Activated naive CD8-positive, alpha-beta T cell treated with anti-CD3 and anti-CD28 coated beads, Interleukin-2, amount 10 ng/mL, durations not matched to agents 7 days and 5 days (primary cell): Measurements from ENCODE around the gene LSM3. TPM values are rescaled to one million over a fixed set of nuclear protein-coding genes. Genes with fewer than 3 reads are reported as not detected.

ENCODE experiments used
- ATAC-seq: fragments of 150-1000 bp; cut with Tn5 transposase; one replicate; pipeline ENCODE4 v1.10.0; 2021; ENCODE audit warnings: low read depth, moderate library complexity
- POLR2A ChIA-PET: fragments of 350-600 bp; sonication (Branson Sonifier 250); formaldehyde crosslinking; loops from one replicate; lab custom pipeline; 2021; ENCODE audit warnings: antibody characterized with exemption; lab: Charles Lee
- DNase-seq: peaks from one replicate; pipeline ENCODE4 v3.0.0; 2021
- H3K27ac Mint-ChIP-seq: one replicate; pipeline ENCODE4 v1.8.0; 2022; ENCODE audit warnings: mild to moderate bottlenecking, mixed read lengths
- H3K27me3 Mint-ChIP-seq: one replicate; pipeline ENCODE4 v1.8.0; 2022; ENCODE audit warnings: mild to moderate bottlenecking, moderate library complexity, mixed read lengths
- H3K36me3 Mint-ChIP-seq: one replicate; pipeline ENCODE4 v1.8.0; 2021; ENCODE audit warnings: mild to moderate bottlenecking, mixed read lengths
- H3K4me1 Mint-ChIP-seq: one replicate; pipeline ENCODE4 v1.8.0; 2021; ENCODE audit warnings: mixed read lengths
- H3K4me3 Mint-ChIP-seq: one replicate; pipeline ENCODE4 v1.8.0; 2022; ENCODE audit warnings: mild to moderate bottlenecking, moderate library complexity, mixed read lengths
- H3K9me3 Mint-ChIP-seq: one replicate; pipeline ENCODE4 v1.8.0; 2021; ENCODE audit warnings: mixed read lengths
- total RNA-seq, 2 experiments: library from RNA; stranded (reverse); gene quantifications; one replicate each; pipeline ENCODE4 v1.2.3, GENCODE V29; 2021

Gene LSM3
- total RNA-seq, 2 experiments from 2014 or later: 14.3 to 14.4 TPM

DNA sequence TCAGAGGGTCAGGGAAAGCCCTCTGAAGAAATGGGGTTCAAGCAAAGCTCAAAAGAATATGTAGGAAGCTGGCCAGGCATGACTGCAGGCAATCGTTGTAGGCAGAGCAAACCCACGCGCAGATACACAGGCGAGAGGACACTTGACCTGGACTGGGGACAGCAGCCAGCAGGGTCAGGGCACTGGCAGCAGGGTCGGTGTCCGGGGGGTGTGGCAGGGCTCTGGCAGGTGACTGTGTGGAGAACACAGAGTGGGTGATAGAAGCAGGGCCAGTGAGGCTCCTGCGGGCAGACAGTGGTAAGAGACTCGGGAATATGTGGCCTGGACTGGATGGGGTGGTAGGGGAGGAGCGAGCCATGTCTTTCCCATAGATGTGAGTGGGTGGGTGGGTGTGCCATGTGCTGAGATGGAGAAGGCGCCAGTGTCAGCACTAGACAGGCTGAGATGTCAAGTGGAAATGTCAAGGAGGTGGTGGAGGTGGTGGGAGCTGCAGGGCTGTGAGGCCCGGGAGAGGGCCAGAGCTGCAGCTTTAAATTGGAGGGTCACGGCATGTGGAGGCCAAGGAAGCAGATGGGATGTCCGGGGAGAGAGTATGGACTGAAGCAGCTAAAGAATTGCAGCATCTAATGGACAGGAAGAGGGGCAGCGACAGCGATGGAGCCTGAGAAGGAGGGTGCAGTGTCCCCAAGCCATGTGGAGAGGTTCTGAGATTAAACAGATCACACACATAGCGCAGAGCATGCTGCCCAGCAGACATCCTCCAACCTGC is 40.3 kb upstream of the LSM3 start:
- Mint-ChIP-seq H3K9me3 (no peaks in the 10 kb centered on the region), H3K27me3 (no peaks in the 10 kb centered on the region), H3K4me3 (no peak overlapping the region), H3K4me1 (peaks cover 4% of the 10 kb centered on the region), H3K36me3 (peaks cover 10% of the 10 kb centered on the region), H3K27ac (no peak overlapping the region)
- POLR2A ChIA-PET: no interaction called here
- no peak for DNase-seq
- ATAC-seq: no peak

DNA sequence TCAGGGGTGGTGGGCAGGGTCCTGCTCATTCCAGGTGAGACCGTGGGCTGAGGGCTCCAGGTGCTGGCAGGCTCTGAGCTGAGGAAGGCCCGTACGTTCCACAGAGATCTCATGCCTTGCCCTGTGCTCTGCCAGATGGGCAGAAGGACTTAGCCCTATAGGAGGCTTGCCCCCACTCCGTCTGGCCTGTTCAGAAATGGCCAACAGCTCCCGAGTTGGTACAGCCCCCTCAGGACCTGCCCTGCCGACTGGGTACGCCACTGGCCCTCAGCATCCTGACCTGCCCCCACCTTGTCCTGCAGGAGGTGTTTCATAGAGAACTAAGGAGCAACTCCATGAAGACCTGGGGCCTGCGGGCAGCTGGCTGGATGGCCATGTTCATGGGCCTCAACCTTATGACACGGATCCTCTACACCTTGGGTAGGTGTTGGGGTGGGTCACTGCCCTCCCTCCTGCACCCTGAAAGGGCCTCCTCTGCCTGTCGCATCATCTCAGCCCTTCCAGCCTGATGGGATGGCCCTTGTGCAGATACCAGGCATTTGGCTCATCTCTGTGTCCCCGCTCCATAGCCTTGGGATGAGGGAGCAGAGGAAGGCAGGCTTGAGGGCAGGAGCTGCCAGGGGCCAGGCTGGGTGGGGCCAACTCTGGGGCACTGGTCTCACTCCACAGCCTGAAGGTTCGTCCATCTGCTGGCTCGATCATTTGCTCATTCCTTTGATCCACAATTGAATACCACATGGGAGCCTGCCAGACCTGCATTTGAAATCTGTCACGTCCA is 39.5 kb upstream of the LSM3 start:
- Mint-ChIP-seq H3K36me3 (peaks cover 10% of the 10 kb centered on the region), H3K4me3 (no peak overlapping the region), H3K27ac (no peak overlapping the region), H3K27me3 (no peaks in the 10 kb centered on the region), H3K9me3 (no peaks in the 10 kb centered on the region), H3K4me1 (peaks cover 6% of the 10 kb centered on the region)
- ATAC-seq (no peak), DNase-seq (no peak)
- POLR2A ChIA-PET: no interaction called here

DNA sequence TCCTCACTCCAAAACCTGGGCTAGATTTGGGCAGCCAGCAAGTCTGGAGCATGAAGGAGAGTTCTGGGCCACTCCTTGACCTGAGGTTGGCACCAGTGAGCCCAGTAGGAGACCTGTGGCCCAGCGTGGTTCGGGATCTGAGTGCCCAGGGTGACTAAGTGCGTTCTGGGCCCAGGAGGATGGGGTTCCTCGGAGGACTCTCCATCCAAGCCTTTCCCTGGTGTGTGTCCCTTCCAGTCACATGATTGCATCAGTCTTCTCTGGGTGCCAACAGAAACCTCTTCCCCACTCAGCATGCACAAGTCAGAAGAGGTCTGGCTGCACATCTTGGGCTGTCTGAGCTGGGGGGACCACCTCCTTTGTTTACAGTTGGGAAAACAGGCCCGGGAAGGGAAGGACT is 38.8 kb upstream of the LSM3 start:
- ATAC-seq: no peak
- Mint-ChIP-seq H3K4me1 (peaks cover 11% of the 10 kb centered on the region), H3K9me3 (no peaks in the 10 kb centered on the region), H3K27me3 (no peaks in the 10 kb centered on the region), H3K4me3 (no peak overlapping the region), H3K27ac (no peak overlapping the region), H3K36me3 (peaks cover 10% of the 10 kb centered on the region)
- no peak for DNase-seq
- POLR2A ChIA-PET: no interaction called here

DNA sequence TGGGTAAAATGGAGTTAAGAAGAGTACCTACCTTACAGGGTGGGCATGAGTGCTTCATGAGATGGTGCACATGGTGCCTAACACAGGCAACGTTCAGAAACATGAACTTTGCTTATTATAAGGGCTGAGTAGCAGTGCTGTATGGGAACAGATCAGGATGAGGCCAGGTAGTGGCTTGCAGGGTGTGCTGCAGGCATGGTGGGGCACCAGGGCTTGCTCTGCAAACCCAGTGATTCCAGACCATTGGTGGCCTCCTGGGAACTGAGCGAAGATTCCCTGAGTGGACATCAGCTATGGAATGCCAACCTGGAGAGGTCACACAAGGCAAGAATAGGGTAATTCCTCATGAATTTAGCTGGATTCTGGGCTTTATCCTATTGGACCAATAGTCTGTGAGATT is 37.9 kb upstream of the LSM3 start:
- Mint-ChIP-seq H3K27me3 (no peaks in the 10 kb centered on the region), H3K4me3 (no peak overlapping the region), H3K9me3 (no peaks in the 10 kb centered on the region), H3K27ac (no peak overlapping the region), H3K36me3 (peaks cover 12% of the 10 kb centered on the region), H3K4me1 (peaks cover 16% of the 10 kb centered on the region)
- POLR2A ChIA-PET: no interaction called here
- ATAC-seq (no peak), DNase-seq (no peak)

DNA sequence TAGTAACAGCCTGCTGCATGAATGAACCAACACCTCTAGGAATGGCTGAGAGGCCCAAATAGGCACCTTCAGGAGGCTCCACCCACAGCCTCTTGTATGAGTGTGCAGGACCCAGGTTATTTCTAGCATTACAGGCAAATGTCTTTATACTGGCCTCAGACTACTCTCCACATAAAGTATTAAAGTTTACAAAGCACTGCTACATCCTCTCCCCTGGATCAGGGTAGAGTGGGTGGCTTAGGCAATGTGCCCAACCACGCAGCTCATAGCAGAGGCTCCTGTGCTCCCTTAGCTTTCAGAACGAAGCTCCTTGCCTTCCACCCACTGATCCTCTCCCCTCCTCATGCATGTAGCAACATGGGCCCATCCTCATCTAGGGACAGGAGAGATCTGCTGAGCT is 37.5 kb upstream of the LSM3 start:
- POLR2A ChIA-PET: interaction anchor here (5.6 kb wide), 1 partner anchor 37 kb away, joined by 31 read pairs; the partner anchor contains the start of genes LSM3 and XPC
- Mint-ChIP-seq H3K36me3 (peaks cover 9% of the 10 kb centered on the region), H3K27me3 (no peaks in the 10 kb centered on the region), H3K27ac (no peak overlapping the region), H3K9me3 (no peaks in the 10 kb centered on the region), H3K4me3 (no peak overlapping the region), H3K4me1 (peaks cover 17% of the 10 kb centered on the region)
- DNase-seq: no peak
- no peak for ATAC-seq

DNA sequence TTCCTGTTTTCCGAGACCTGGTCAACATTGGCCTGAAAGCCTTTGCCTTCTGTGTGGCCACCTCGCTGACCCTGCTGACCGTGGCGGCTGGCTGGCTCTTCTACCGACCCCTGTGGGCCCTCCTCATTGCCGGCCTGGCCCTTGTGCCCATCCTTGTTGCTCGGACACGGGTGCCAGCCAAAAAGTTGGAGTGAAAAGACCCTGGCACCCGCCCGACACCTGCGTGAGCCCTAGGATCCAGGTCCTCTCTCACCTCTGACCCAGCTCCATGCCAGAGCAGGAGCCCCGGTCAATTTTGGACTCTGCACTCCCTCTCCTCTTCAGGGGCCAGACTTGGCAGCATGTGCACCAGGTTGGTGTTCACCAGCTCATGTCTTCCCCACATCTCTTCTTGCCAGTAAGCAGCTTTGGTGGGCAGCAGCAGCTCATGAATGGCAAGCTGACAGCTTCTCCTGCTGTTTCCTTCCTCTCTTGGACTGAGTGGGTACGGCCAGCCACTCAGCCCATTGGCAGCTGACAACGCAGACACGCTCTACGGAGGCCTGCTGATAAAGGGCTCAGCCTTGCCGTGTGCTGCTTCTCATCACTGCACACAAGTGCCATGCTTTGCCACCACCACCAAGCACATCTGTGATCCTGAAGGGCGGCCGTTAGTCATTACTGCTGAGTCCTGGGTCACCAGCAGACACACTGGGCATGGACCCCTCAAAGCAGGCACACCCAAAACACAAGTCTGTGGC is 36.8 kb upstream of the LSM3 start:
- Mint-ChIP-seq H3K36me3 (peaks cover 9% of the 10 kb centered on the region), H3K4me3 (no peak overlapping the region), H3K9me3 (no peaks in the 10 kb centered on the region), H3K27ac (peak overlapping the region; percentile 45), H3K4me1 (peaks cover 17% of the 10 kb centered on the region), H3K27me3 (no peaks in the 10 kb centered on the region)
- ATAC-seq (no peak), DNase-seq (no peak)
- POLR2A ChIA-PET: interaction anchor here (3.9 to 5.6 kb wide), 2 partner anchors 17 to 37 kb away, joined by 24 to 31 read pairs; partner anchors contain the start of genes CHCHD4, LSM3, TMEM43 and XPC

DNA sequence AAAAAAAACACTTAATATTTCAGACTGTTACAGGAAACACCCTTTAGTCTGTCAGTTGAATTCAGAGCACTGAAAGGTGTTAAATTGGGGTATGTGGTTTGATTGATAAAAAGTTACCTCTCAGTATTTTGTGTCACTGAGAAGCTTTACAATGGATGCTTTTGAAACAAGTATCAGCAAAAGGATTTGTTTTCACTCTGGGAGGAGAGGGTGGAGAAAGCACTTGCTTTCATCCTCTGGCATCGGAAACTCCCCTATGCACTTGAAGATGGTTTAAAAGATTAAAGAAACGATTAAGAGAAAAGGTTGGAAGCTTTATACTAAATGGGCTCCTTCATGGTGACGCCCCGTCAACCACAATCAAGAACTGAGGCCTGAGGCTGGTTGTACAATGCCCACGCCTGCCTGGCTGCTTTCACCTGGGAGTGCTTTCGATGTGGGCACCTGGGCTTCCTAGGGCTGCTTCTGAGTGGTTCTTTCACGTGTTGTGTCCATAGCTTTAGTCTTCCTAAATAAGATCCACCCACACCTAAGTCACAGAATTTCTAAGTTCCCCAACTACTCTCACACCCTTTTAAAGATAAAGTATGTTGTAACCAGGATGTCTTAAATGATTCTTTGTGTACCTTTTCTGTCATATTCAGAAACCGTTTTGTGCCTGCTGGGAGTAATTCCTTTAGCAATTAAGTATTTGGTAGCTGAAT is 35.9 kb upstream of the LSM3 start:
- peak overlapping the region; percentile 72 for H3K27ac Mint-ChIP-seq
- peaks cover 9% of the 10 kb centered on the region for H3K36me3 Mint-ChIP-seq
- POLR2A ChIA-PET: interaction anchor here (3.9 to 5.6 kb wide), 2 partner anchors 18 to 36 kb away, joined by 24 to 31 read pairs; partner anchors contain the start of genes CHCHD4, LSM3, TMEM43 and XPC
- peaks cover 17% of the 10 kb centered on the region for H3K4me1 Mint-ChIP-seq
- no peaks in the 10 kb centered on the region for H3K27me3 Mint-ChIP-seq
- peak overlapping the region; percentile 27 for H3K4me3 Mint-ChIP-seq
- H3K9me3 Mint-ChIP-seq: no peaks in the 10 kb centered on the region
- DNase-seq (no peak), ATAC-seq (no peak)

DNA sequence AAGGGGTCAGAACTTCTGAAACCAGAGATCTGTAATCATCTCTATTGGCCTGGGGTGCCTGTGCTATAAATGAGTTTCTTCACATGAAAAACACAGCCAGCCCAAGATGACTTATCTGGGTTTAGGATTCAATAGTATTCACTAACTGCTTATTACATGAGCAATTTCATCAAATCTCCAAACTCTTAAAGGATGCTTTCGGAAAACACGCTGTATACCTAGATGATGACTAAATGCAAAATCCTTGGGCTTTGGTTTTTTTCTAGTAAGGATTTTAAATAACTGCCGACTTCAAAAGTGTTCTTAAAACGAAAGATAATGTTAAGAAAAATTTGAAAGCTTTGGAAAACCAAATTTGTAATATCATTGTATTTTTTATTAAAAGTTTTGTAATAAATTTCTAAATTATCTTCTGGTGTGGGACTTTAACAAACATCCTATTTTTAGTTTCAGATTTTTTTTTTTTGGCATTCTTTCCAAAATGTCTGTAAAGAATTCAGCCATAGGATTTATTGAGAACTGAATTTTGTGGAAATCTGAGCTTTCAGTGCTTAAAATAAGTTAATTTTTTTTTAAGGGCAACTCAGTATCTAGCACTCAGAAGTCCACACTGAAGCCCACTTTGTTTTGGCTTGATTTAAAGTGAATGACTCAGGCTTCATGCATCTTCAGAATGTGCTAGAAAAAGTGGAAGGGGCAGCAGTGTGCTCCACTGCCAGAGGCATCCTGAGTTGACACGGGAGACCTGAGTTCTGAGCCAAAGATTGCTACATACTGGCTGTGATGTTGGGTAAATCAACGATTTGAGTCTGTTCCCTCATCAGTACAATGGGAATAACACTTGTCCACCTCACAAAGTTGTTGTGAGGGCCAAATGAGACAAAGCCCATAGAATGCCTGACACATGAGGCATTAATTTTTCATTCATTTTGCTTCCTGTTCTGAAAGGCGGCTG is 35.1 kb upstream of the LSM3 start:
- no peaks in the 10 kb centered on the region for H3K9me3 Mint-ChIP-seq
- POLR2A ChIA-PET: interaction anchor here (1.6 to 5.6 kb wide), 3 partner anchors 15 to 35 kb away, joined by 3 to 31 read pairs (median 24); partner anchors contain the start of genes CHCHD4, LSM3, TMEM43 and XPC
- peaks cover 17% of the 10 kb centered on the region for H3K4me1 Mint-ChIP-seq
- H3K27ac Mint-ChIP-seq: peak overlapping the region; percentile 73
- no peaks in the 10 kb centered on the region for H3K27me3 Mint-ChIP-seq
- DNase-seq (no peak), ATAC-seq (no peak)
- H3K36me3 Mint-ChIP-seq: peaks cover 9% of the 10 kb centered on the region
- H3K4me3 Mint-ChIP-seq: no peak overlapping the region

DNA sequence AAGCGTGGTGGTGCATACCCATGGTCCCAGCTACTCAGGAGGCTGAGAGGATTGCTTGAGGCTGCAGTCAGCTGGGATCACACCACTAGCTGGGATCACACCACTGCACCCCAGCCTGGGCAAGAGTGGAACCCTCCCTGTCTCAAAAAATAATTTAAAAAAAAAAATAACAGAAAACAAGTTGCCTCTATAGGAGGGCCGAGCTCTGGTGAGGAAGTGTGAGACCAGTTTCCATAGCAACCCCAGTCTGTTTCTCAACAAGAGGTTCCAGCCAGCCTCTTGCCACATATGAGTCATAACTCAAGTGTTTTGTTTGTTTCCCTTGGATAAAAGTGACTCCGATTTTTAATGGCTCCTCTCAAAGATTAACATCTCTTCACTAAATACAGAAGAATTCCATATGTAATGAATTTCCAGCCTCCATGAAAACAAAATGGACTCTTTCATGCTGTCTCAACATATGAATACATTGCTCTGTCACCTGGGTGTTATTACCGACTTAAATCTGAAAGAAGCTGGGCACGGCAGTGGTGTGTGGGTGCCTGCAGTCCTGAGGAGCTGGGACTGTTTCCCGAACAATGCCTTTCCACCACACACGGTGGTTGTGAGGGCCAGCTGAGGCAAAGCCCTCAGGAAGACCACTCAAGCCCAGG is 34.1 kb upstream of the LSM3 start:
- DNase-seq (peak; percentile 46), ATAC-seq (peak; percentile 89)
- peaks cover 9% of the 10 kb centered on the region for H3K36me3 Mint-ChIP-seq
- POLR2A ChIA-PET: interaction anchor here (0.7 to 5.6 kb wide), 5 partner anchors 14 to 287 kb away, joined by 3 to 31 read pairs (median 10); partner anchors contain the start of genes CHCHD4, LSM3, TMEM43 and XPC
- H3K9me3 Mint-ChIP-seq: no peaks in the 10 kb centered on the region
- peak overlapping the region; percentile 77 for H3K27ac Mint-ChIP-seq
- H3K4me1 Mint-ChIP-seq: peaks cover 17% of the 10 kb centered on the region
- H3K27me3 Mint-ChIP-seq: no peaks in the 10 kb centered on the region
- peak overlapping the region; percentile 61 for H3K4me3 Mint-ChIP-seq

DNA sequence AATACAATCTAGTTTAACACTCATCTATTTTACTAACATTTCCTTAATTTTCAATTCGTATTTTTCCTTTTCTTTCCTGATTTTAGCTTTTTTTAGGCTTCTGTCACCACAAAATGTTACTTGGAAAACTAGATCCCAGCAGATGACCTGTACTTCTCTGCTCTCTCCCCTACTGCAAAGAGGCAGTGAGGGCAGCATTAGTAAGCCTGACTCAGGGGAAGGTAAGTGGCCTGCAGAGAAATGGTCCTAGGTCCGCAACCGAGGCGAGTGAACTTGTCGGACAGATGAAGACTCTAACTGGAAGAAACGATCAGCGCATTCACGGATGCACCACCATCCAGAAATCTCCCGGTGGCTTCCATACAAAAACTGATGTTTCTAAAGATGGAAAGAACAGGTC is 33.4 kb upstream of the LSM3 start:
- no peaks in the 10 kb centered on the region for H3K9me3 Mint-ChIP-seq
- peak overlapping the region; percentile 32 for H3K4me3 Mint-ChIP-seq
- H3K27ac Mint-ChIP-seq: peak overlapping the region; percentile 76
- no peak for ATAC-seq
- H3K4me1 Mint-ChIP-seq: peaks cover 17% of the 10 kb centered on the region
- H3K36me3 Mint-ChIP-seq: peaks cover 9% of the 10 kb centered on the region
- no peak for DNase-seq
- POLR2A ChIA-PET: interaction anchor here (0.7 to 5.6 kb wide), 5 partner anchors 13 to 287 kb away, joined by 3 to 31 read pairs (median 10); partner anchors contain the start of genes CHCHD4, LSM3, TMEM43 and XPC
- H3K27me3 Mint-ChIP-seq: no peaks in the 10 kb centered on the region

DNA sequence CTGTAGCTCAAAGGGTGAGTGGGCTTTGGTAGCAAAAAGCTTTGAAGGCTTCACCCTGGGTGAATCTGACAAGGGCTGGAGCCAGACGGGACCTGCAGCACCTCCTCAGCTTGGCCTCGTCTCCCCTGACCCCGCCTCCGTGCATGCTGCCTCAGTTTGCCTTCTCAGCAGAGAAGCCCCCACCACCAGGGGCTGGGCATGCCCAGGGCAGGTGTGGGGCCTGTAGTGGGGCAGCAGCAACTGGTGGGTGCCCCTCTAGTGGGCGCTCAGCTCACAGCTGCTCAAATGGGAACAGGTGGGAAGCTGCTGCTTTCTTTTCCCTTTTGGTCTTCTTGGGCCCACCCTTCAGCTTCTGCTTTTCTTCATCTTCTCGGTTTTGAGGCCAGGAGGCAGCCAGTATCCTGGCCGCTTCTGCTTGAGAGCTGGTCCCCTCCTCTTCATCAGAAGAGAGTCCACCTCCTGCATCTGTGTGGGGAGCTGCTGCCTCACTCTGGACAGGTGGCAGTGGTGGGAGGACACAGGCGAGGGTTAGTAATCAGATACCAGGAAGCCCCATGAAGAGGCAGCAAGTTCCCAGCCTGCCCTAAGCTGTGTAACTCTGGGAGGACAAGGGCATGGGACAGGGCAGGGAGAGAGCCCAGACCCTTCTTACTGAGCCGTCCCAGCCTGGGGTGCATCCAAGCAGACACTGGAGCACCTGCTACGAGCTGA is 32.8 kb upstream of the LSM3 start:
- Mint-ChIP-seq H3K9me3 (no peaks in the 10 kb centered on the region), H3K4me1 (peaks cover 17% of the 10 kb centered on the region), H3K36me3 (peaks cover 10% of the 10 kb centered on the region), H3K27me3 (no peaks in the 10 kb centered on the region), H3K4me3 (no peak overlapping the region), H3K27ac (peak overlapping the region; percentile 34)
- POLR2A ChIA-PET: interaction anchor here (0.7 to 5.6 kb wide), 6 partner anchors 13 to 286 kb away, joined by 3 to 31 read pairs (median 6); partner anchors contain the start of genes CHCHD4, LSM3, TMEM43 and XPC
- no peak for ATAC-seq
- DNase-seq: no peak
